Measurements from ENCODE around the gene LIMS1.
"Not testable (repeated sequence)": the region's sequence is repeated elsewhere in the genome, so short reads cannot be mapped to it uniquely, and the experiment has no call there.

DNA sequence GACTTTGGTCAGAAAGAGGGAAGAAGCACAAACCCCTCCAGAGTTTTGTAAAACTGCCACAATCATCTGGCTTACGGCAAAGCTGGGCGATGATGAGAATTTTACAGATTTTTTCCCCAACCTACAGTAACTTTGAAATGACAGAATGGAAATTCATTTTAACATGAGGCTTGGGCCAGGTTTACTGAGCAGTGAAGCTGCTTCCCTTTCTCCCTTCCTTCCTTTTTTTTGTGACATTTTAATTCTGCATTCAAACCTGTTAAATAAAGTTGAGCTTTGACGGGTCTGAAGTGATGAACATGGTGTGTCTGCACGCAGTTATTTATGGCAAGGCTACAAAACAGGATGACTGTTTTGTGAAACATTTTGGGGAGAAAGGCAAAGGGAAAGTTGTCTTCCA lies 123.2 kb downstream of the LIMS1 start:
- TF ChIP-seq, protein P1, sequence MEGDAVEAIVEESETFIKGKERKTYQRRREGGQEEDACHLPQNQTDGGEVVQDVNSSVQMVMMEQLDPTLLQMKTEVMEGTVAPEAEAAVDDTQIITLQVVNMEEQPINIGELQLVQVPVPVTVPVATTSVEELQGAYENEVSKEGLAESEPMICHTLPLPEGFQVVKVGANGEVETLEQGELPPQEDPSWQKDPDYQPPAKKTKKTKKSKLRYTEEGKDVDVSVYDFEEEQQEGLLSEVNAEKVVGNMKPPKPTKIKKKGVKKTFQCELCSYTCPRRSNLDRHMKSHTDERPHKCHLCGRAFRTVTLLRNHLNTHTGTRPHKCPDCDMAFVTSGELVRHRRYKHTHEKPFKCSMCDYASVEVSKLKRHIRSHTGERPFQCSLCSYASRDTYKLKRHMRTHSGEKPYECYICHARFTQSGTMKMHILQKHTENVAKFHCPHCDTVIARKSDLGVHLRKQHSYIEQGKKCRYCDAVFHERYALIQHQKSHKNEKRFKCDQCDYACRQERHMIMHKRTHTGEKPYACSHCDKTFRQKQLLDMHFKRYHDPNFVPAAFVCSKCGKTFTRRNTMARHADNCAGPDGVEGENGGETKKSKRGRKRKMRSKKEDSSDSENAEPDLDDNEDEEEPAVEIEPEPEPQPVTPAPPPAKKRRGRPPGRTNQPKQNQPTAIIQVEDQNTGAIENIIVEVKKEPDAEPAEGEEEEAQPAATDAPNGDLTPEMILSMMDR (conservative IDR thresholded peaks at IDR 0.05; ENCODE audit: low read depth in 2 of 2), result not testable (repeated sequence)
- TF ChIP-seq EZH2 (IDR thresholded peaks at IDR 0.05; ENCODE audit: low read depth, unreplicated experiment); POLR2AphosphoS5 (IDR thresholded peaks at IDR 0.05; ENCODE audit: low read depth); NANOG (IDR thresholded peaks at IDR 0.05; ENCODE audit: borderline replicate concordance): not testable (repeated sequence)
- TF ChIP-seq, protein P2, sequence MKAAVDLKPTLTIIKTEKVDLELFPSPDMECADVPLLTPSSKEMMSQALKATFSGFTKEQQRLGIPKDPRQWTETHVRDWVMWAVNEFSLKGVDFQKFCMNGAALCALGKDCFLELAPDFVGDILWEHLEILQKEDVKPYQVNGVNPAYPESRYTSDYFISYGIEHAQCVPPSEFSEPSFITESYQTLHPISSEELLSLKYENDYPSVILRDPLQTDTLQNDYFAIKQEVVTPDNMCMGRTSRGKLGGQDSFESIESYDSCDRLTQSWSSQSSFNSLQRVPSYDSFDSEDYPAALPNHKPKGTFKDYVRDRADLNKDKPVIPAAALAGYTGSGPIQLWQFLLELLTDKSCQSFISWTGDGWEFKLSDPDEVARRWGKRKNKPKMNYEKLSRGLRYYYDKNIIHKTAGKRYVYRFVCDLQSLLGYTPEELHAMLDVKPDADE (IDR thresholded peaks at IDR 0.05), result not testable (repeated sequence)

Measured in GM23338 (cell line).